GM21528 (cell line): ENCODE measurements around the gene TMEM40.
"Not testable (repeated sequence)": the region's sequence is repeated elsewhere in the genome, so short reads cannot be mapped to it uniquely, and the experiment has no call there.

Source experiments
- ATAC-seq: cut with Tn5 transposase; IDR thresholded peaks from one replicate; pipeline ENCODE4 v1.9.1; 2021; ENCODE audit warnings: mild to moderate bottlenecking, moderate library complexity; ENCODE audit not compliant: unreplicated experiment, low FRiP score

The TMEM40 gene, protein sequence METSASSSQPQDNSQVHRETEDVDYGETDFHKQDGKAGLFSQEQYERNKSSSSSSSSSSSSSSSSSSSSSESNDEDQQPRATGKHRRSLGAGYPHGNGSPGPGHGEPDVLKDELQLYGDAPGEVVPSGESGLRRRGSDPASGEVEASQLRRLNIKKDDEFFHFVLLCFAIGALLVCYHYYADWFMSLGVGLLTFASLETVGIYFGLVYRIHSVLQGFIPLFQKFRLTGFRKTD

GRCh38 chr3:12759097-12759679 lies at the start of gene TMEM40:
TSS of gene TMEM40 (minus strand) at chr3:12759259. CDS start at chr3:12749832, 9,427 bp downstream.
- no peak for ATAC-seq

GRCh38 chr3:12808587-12808986 lies 49.5 kb upstream of the TMEM40 start:
- no peak for ATAC-seq

- no peak for ATAC-seq
These were observed 48.7 kb upstream of the TMEM40 start for GRCh38 chr3:12807601-12808359.

DNA sequence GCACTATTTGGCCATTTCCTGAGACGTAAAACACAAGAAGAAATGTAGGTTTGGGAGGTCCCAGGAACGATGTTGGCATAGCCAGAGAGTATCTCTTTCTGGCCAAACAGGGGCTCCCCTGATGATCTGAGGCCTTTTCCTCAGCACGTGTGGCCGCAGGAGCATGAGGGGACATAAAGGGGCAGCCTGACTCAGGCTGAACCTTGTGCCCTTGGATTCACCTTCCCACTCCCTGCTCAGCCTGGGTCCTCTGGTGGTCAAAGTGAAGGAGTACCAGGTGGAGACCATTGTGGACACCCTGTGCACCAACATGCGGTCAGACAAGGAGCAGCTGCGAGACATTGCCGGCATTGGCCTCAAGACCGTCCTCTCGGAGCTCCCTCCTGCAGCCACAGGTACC lies 48.0 kb upstream of the TMEM40 start:
- no peak for ATAC-seq

DNA sequence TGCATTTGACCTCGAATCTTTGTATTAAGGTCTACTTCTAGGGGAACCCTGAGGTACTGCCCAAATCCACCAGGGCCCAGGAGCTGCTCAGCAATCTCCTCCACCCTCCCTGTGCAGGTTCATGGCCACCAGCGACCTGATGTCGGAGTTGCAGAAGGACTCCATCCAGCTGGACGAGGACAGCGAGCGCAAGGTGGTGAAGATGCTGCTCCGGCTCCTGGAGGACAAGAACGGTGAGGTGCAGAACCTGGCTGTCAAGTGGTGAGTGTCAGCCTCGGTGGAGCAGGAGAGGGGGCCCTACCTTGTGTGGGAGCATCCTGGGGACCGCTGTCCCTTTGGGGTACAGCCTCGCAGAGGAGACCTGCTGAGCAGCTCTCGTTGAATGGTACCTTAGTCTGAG lies 44.3 kb upstream of the TMEM40 start:
- no peak for ATAC-seq

DNA sequence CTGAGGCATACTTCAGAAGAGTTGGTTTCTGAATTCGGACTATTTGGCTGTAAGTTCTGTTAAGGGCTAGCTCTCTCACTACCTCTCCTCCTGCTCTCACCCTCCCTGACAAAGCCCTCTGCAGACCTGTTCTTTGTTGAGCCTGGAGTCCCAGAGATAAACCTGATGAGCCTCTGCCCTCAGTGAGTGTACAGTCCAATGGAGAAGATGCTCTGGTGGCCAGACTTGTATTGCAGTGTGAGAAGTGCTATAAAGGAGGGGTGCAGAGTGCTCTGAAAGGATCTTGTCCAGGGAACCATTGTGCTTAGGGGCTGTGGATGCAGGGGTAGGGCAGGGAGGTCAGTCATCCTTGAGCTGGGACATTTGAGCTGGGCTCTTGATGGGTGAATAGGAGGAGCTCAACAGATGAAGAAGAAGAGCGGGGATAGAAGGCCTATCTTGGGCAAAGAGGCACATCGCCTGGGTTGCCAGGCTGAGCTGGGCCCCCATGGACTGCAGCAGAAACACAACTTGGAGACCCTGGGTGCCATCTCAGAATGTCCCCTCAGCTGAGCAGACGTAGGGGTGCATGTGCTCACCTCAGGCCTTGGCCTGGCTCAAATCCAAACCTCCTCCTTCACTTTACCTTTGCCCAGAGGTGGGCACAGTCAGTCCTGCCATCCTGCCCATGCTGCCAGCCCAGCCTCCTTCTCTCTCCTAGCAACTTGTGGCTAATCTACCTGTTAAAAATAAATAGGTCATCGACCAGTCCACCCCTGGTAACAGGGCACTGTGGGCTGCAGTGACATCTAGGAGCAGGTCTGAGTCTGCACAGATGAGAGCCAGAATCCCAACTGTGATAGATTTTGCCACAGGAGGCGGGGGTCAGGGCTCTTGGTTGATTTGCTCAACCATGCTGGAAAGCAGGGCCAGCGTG lies 40.7 kb upstream of the TMEM40 start:
- ATAC-seq: no peak

- ATAC-seq: no peak
These were observed 39.6 kb upstream of the TMEM40 start for GRCh38 chr3:12798559-12799179.

GRCh38 chr3:12797892-12798558 lies 39.0 kb upstream of the TMEM40 start:
- no peak for ATAC-seq

DNA sequence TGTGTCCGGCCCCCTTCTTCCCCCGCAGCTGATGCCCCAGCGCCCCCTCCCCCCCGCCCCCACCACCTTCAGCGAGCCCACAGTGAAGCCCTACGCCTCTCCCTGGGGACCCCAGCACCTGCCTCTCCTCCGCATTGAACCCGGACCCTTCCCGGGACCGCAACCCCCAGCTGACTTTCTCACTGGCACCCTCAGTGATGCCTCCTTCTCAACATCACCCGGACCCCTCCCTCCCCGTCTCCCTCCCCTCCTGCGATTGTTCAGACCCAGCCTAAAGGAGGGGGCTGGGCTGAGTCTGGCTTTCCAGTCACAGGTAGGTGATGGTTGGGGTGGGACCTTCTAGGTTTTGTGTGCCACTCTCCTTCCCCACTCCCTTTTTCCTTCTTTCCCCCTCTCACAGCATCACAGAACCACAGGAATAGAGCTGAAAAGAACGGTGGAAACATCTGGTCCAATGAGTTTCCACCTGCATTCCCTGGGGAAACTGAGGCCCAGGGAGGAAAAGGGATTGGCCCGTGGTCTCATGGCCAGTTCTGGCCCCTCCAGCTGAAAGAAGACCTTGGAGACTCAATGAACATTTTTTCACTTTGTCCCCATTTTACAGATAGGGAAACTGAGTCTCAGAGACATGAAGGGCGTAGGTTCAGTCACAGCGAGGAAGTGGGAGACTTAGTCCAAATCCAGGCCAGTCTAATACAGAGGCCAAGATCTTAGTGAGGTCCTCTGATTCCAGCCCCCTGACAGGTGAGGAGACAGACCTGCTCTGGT lies 38.2 kb upstream of the TMEM40 start:
- ATAC-seq: no peak

- ATAC-seq: no peak
These were observed 37.4 kb upstream of the TMEM40 start, which contains the start of gene CAND2 for GRCh38 chr3:12796171-12797123. TSS of gene CAND2 (plus strand) at chr3:12796680. CDS start at chr3:12796721, 41 bp downstream.

- no peak for ATAC-seq
These were observed 34.6 kb upstream of the TMEM40 start for GRCh38 chr3:12793701-12794100.

- ATAC-seq: no peak
These were observed 32.4 kb upstream of the TMEM40 start for GRCh38 chr3:12791430-12791829.

DNA sequence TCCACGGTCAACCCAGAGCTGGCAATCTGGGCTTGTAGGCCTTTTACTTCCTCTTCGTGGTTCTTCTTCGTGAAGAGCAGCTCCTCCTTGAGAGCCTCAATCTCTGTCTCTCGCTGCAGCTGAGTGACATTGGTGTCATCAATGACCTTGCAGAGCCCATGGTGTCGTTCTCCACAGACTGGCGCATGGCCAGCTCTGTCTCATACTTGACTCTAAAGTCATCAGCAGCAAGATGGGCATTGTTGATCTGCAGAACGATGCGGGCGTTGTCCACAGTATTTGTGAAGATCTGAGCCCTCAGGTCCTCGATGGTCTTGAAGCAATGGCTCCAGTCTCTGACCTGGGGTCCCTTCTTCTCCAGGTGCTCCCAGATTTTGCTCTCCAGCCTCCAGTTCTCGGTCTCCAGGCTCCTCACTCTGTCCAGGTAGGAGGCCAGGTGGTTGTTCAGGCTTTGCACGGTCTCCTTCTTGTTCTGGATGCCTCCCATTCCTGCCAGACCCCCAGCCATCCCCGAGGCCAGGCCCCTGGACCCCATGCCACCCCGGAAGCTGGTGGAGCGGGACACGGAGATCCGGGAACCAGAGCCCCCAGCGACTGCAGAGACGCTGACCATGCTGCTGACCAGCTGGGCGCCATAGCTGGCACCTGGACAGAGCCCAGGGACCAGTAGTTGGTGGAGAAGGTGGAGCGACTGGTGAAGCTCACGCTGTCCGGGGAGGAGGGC lies 29.1 kb upstream of the TMEM40 start:
- not testable (repeated sequence) for ATAC-seq

- not testable (repeated sequence) for ATAC-seq
These were observed 28.3 kb upstream of the TMEM40 start for GRCh38 chr3:12787346-12787745.

GRCh38 chr3:12785096-12785495 lies 26.0 kb upstream of the TMEM40 start:
- no peak for ATAC-seq

- no peak for ATAC-seq
These were observed 23.2 kb upstream of the TMEM40 start for GRCh38 chr3:12782172-12782815.

DNA sequence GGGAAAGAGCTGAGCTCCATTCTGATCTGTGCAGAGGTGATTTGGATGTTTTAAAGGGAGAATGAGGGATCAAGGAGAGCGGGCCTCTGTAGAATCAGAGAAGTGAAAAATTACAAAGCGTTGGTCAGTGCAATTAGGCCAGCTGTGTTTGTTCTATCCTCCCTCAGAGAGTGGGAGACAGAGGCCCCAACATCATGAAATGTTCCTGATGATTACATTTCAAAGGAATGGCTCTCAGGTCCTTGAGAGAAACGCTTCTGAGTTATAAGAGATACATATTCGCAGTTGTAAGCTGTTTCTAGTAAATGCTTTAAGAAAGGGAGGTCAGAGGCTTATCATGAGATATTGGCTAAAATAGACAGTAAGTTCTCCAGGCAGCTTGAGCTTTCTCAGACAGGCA lies 21.7 kb upstream of the TMEM40 start:
- ATAC-seq: no peak
